HS-27A (cell line): Measurements from ENCODE around the gene DOK5.
"Not testable (repeated sequence)": the region's sequence is repeated elsewhere in the genome, so short reads cannot be mapped to it uniquely, and the experiment has no call there.

Experiments used
- DNase-seq: peaks from one replicate; pipeline ENCODE4 v3.0.0-alpha.2; 2012; ENCODE audit warnings: low read depth, missing footprints

DOK5 gene

DNA sequence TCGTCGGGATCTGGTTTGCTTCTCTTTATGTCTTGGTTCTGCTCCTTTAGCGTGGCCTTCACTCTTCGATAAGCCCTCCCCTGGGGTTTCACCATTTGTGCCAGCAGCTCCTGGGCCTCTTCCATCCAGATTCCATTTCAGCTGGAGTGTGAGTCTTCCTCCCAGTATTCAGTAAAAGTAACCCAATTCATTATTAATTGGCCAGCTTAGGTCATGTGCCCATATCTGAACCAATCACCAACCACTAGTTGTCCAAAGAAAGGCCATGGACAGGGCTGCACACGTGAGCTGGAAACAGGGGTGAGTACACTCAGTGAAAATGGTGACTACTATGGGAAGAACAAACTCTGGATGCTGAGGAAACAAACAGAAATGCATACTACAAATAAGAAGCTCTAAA lies 2.8 kb upstream of the DOK5 start:
- DNase-seq: no peak

DNA sequence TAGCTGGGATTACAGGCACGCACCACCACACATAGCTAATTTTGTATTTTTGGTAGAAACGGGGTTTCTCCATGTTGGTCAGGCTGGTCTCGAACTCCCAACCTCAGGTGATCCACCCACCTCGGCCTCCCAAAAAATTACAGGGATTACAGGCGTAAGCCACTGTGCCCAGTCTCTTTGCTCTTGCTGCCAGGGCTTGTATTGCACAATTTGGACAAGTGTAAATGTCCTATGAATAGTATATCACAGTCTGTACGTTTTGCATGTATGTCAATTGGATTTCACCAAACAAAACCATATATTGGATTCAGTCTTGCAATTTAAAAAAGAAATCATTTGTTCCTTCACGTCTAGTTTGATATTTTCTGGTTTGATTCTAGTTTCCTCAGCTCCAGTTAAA lies 2.1 kb upstream of the DOK5 start:
- no peak for DNase-seq

DNA sequence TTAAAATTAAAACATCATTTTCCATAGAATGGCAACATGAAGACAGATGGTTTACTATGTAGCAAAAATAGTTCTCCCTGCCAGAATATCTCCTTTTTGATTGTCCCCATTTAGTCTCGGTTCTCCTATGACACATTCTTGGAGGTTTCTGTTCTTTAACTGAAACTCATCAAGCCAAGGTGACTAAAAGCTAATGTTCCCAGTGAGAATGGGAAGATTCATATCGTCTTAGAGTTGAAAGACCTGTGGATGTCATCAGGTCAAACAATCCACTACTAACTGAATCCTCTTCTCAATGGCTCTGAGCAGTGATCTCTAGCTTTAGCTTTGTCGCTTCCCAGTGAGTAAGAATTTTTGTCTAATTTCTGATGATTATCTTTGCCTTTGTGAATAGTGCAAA lies 1.3 kb upstream of the DOK5 start:
- DNase-seq: no peak

DNA sequence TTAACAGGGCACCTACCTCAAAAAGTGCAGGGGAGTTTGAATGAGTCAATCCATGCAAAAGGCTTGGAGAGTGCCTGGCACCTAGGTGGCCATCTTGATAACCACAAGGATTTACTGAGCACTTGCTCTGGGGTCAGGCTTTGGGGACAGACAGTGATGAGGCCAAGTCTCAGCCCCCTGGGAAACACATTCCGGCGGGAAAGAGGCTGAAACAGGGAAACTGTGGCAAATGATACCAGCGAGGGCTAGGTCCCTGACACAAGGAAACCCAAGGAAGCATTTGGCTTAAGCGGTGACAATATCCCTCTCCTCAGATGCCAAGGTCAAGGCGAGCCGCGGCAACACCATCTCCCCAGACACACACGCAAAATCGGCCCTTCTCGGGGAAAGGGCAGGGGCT lies 527 bp upstream of the DOK5 start:
- no peak for DNase-seq

DNA sequence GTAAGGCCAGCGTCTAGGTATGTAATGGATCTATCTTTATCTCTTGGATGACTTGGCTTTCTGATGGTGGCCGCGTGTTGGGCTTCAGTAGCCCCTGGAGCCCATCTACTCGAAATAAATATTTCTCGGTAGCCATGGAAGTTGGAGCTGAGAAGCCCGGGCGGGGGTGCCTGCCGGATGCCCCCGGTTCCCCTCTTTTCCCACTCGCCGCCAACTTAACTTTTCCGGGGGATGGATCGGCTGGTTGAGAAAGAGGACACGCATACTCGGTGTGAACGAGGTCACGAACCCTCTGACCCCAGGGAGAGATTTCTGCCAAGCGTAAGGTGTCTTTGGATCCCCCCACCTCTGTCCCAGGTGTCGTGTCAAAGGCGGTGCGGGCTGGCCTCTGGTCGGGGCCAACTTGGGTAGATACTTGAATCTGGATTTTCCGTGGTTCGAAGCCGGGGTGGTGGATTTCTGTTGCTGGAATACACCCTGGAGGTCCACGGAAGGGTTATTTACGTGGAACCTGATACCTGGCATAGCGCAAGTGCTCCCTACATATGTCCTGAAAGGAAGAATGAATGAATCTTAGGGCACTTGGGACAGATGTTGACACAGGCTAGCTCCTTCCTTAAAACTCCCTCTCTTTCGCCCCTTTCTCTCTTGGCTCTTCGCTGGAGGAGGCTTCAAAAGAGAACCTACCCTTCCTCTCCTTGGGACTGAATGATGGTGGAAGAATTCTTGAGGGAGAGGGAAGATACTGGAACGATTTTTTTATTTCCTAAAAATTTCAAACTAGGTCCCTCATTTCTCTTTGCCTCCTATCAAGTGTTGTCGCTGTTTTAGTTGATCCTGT lies 996 bp downstream of the DOK5 start:
- no peak for DNase-seq

DNA sequence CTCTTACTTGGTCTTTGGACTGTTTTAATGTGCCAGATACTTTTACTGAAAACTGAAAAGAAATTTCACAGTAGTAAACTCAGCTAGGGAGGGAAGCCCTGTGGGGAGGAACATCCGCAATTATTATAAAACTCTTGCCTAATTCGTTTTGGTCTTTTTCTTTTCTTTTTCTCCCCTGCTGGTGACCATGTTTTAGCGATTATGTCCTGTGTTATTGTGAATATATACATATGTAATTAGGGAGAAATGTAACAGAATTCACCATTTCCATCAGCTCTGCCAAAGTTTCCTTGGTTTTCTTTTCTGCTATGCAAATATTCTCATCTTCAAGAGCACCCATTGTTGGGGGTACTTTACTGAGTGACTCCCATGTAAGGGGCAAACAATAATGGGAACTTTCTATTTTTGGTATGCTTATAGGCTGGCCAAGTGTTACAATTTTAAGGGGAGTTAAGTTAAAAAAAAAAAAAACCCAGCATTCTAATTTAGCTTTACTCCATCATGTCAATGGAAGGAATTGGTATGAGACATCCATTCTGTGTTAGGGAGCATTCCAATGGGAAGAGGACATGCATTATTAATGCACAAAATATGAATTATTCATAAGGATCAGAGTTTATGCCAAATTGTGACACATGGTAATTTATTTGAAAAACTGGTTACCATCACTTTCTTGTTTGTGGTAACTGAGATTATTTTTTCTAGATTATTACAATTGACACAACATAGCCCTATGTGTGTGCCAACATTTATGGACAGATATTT lies 2.0 kb downstream of the DOK5 start:
- no peak for DNase-seq

DNA sequence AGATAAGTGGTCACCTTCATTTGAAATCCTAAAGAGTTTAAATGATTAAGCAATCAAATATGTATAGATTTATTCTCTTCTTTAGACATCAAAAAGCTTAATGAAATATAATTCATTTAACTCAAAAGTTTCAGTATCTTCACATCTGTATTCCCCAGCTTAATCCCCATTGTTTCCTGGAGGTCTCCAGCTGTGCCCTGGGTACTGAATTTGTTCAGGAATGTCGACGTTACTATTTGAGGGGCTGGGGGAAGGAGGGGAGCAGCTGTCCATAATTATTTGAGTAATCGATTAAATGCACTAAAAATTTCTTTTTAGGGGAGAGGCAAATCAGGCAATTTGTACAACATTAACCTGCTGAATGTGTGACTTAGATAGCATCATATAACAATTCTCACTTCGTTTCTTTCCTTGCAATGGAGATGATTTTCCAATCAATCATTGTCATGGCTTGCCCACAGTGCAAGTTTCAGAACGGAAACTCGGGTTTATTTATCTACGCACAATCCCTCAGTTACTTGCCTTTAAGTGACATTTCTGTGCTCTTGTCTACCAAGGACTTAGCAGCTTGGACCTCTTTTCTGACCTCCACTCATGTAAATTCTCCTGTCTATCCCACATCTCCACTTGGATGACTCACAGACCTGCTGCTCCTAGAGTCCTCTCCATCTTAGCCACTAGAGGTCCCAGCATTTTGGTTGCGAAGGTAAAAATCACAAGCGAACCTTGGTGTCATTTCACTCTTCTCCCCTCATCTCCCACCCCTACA lies 3.9 kb downstream of the DOK5 start:
- no peak for DNase-seq

DNA sequence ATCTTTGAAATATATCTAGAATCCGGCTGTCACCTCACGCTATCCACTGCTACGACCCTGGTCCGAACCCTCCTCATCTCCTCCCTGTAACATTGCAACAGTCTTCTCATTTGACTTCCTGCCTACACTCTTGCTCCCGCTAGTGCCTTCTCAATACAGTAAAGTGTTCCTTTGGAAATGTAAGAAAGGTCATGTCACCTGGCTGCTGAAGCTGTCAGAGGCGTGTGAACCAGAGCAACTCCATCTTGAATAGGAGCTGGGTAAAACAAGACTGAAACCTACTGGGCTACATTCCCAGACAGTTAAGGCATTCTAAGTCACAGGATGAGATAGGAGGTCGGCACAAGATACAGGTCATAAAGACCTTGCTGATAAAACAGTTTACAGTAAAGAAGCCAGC lies 4.5 kb downstream of the DOK5 start:
- DNase-seq: not testable (repeated sequence)

DNA sequence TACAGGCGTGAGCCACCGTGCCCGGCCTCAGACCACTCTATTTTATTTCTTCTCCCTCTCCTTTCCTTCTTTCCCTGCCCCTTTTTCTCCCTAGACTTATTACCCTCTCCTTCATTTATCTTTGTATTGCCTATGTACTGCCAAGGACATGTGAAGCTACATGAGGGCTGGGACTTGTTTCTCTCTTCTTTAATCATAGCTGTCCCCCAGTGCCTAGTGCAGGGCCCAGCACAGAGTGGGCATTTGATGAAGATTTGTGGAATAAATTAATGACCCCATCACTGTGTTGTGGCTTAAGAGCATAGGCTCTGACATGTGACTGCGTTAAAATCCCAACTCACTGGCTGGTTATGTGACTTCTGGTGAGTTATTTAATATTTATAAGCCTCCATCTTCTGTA lies 6.0 kb downstream of the DOK5 start:
- DNase-seq: no peak

DNA sequence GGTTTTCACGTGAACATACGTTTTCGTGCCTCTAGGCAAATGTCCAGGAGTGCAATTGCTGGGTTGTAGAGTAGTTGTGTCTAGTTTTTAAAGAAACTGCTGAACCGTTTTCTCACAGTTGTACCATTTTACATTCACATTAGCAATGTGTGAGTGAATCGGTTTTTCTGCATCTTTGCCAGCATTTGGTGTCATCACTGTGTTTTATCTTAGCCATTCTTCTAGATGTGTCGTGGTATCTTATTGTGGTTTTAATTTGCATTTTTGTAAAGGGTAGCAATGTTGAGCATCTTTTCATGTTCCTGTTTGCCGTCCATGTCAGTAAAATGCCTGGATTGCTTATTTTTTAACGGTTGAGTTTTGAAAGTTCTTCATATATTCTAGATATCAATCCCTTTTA lies 10.2 kb downstream of the DOK5 start:
- DNase-seq: no peak

DNA sequence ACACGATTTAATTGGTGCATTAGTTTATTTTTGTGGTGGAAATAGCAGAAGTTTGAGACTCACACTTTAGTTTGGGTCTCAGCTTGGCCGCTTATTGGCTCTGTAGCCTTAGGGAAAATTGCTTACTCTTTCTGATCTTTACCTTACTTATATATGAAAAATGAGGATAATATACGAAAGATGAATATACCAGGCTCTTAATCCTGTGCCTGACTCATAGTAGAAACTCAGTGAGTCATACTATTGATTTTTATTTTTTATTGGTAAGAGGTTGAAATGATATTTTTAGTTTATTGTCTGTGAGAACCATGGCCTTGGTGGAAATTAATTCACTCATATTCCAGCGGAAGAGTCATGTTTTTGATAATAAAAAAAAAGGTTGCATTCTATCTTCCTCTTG lies 11.2 kb downstream of the DOK5 start:
- DNase-seq: no peak

DNA sequence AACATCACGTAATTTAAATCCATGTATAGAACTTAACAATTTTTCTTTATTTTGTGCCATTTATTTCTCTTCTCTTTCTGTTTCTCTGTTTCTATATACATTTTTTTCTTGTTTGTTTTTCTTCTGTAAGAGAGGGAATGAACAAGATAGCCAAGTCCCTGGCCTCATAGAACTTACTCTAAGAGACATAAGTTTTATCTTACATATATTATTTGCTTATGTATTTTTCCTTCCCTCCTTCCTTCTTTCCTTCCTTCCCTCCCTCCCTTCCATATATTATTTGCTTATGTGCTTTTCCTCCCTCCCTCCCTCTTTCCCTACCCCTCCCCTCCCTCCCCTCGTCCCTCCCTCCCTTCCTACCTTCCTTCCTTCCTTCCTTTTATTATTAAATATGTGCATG lies 13.0 kb downstream of the DOK5 start:
- no peak for DNase-seq

DNA sequence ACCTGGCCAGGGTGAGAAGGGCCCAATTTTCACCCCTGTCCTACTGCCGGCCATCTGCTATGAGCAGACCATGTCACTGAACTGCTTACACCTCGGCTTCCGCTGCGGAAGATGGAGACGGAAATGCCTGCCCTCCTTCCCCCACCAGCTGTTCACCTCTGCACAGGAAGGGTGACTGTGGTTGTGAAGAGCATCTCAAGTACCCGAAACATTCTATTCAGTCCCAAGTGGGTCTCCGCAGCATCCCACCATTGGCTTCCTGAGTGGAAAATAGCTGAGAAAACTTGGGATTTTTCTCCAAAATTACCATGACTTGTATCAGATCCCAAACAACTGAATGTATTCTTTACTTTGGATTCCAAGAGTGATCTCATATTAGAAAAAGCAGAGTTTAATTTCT lies 16.1 kb downstream of the DOK5 start:
- no peak for DNase-seq

DNA sequence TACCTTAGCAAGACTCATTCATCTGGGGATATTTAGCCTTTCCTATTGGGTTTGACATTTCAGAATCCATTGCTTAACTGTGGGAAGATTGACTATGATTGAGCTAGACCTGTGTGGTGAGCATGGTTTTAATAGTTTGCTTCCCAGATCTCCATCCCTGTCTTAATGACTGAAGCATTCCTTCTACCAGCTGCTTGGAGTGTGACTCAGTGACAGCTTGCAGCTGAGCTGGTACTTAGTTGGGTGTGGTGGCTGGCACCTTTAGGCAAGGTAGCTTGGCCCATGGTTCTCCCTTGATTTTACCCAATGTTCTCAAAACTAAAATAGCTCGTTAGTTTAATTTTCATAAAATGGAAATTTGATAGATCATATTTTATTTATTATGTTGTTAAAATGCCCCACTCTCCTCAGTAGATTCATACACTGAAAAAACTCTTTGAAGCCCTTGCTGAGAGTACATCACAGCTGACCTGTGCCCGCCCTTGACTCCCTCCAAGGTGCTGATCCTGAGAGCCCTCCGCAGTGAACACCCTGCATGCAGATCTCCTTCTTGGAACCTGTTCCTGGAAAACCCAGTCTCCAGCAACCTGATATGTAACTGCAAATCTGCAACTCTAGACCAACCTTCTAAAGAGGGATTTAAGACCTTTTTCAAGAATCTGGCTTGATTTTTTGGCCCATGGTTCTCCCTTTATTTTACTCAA lies 19.1 kb downstream of the DOK5 start:
- no peak for DNase-seq

DNA sequence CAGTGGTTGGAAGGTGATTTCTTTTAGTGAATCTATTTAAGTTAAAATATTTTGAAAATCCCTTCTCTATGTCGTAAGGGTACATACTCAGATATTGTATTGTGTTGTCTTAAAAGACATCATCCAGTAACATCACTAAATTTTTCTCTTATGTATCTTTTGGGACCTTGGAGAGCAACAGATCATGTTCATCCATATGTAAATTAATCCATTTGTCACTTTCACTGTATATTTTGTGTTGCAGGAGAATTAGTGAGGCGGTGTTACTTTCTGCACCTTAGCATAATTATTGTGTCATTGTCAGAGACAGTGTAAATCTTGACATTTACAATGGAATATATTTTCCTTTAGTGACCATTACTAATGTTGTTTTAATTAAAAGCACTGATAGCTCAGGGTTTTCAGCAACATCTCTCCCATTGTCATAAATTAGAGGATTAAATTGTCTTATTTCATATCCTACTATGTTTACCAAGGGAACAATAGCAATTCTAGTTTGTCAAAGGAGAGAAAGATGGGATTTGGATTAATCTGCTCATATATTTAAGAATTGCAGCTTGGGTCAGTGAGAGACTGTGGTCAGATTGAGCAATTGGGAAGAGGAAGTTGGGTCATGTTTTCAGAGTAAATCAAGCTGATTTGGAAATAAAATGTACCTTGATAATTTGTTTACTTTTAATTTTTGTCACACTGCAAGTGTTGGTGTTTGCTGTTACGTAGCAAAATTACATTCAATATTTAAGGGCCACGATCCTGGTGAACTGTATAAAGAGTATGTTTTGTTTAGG lies 22.7 kb downstream of the DOK5 start:
- DNase-seq: no peak

DNA sequence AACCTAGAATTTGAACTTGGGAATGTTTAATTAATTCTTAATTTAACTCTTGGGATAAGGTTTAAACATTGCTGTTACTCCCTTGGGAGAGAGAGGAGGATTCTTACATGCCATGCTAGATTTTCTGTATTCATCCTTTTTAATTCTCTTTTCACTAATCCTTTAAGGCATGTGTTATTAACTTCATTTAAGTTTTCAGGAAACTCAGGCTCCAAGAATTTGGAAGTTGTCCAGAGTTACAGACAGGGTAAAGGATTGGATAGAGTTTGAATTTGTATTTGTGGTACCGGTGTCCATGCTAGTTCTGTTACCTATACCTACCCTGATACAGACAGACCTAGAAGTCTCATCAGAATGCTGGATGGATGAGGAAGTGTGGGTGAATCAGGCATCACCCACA lies 23.7 kb downstream of the DOK5 start:
- no peak for DNase-seq

DNA sequence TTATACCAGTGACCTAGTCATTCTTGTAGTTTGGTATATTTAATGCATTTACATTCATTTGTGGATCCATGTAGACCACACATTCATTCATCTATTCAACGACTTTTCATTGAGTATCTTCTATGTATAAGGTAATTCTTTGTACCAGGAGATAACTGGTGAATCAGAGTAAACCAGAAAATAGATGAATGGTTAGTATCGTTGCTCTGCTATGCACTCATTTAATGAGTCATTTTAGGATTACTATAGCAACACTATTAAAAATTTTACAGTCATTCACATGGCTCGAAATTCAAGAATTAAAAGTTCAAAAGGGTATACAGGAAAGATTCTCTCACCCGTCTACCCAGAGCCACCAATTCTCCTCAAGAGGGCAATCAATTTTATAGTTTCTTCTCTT lies 26.8 kb downstream of the DOK5 start:
- DNase-seq: no peak

DNA sequence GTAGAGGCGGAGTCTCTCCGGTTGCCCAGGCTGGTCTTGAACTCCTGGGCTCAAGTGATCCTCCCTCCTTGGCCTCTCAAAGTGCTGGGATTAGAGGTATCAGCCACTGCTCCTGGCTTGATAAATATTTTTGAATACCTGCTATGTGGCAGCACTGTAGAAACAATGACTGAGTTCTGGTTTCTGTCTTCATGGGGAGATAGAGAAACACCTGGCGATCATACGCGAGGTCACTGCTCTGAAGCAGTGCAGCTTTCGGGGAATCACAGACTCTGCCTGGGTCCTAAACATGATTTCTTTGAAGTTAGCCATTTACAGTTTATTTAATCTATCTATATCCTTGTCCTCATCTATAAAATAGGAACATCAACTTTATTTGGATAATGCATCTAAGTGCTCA lies 31.2 kb downstream of the DOK5 start:
- DNase-seq: no peak

DNA sequence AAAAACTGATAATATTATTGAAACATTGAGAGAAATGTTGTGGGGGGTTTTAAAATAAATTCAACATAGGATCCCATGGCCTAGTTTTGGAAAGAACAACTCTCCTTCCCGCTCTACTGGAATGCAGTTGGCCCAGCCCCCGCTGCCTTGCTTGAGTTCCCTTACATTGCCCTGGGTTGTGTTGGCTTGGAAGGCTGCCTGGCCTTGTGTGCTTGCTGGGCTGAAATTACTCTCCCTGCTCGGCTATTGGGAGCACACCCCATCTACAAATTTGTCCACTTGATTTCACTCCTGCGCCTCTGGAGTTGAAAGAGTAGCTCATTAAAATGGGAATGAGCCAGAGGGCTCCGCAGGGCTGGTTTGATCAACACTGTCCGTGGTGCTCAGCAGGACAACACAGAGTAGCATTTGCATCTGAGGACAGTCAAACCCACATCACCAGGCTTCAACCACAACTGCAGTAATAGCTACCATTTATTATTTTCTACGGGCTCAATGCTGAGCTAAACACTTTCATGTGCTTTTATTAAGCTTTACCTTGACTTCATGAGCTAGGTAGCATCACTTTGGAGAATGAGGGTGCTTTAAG lies 35.2 kb downstream of the DOK5 start:
- no peak for DNase-seq

DNA sequence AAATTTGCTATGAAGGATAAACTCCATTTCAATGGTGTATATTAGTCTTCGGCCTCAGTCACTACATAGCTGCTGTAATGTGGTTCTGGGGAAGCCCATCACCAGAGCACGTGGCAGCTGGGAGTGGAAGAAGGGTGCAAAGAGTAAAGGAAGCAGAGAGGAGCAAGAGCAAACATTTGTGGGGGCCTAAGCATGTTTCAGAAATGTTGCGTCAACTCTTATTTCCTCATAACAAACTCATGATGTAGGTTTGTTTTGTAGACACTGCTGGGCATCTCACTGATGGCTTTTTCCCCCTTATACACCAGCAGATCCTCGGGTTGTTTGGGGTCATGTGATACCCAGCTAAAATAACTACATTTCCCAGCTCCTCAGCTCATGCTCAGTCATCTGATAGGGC lies 37.3 kb downstream of the DOK5 start:
- no peak for DNase-seq

DNA sequence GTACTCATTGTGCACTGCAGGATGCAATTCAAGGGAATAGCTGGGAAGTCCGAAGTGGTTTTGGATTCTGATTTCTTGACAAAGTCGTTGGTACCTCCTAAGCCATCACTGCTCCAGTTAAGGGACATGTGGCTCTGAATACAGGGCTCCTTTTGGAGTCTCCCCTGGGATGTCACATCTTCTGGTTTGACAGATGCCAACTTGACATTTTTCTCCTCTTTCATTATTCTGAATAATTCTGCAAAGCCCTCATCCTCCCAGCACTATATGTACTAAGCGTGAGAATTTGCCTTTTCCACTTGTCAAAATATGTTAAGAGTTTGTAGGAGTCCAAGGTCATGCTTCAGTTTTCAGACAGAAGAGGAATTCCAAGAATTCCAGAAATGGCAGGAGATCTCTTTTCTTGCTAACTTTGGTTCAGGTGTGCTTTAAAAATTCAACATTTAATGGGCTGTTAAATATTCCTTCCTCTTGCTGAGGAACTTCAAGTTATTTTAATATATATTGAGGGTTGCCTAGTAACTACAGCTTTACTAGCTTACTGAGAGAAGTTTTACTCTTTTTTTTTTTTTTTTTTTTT lies 38.7 kb downstream of the DOK5 start:
- DNase-seq: no peak
